Cardiac septum (tissue), 1 donor: ENCODE results near the gene NUP93. TPM values are rescaled to one million over a fixed set of nuclear protein-coding genes. Genes with fewer than 3 reads are reported as not detected.
"Not testable (repeated sequence)": the region's sequence is repeated elsewhere in the genome, so short reads cannot be mapped to it uniquely, and the experiment has no call there.

Source experiments
- DNase-seq: peaks from one replicate; pipeline ENCODE4 v3.0.0-alpha.2; 2020; ENCODE audit warnings: low spot score
- intact Hi-C: fragments of 100-400 bp; cut with DNase I; formaldehyde crosslinking; loops from one replicate; pipeline ENCODE4 v1.14.0; 2022
- total RNA-seq: library from RNA; stranded (reverse); fragmentation: NEBNext Ultra II Directional; extraction: Animal tissue kit (Norgen Biotek cat#: 25700); gene quantifications from one replicate; pipeline ENCODE4 v1.2.1, GENCODE V29; 2021
- donor health status: DM: no; HTN: no; CAD: no.

Gene NUP93
- total RNA-seq, 1 donor from 2014 or later: 33.4 TPM

- no peak for DNase-seq
- intact Hi-C loops: no loop called here
These were observed 148.4 kb downstream of the NUP93 start for GRCh38 chr16:56878282-56878854.

GRCh38 chr16:56879276-56879675 lies 149.3 kb downstream of the NUP93 start:
- intact Hi-C loops: no loop called here
- DNase-seq: no peak

- DNase-seq: no peak
- intact Hi-C loops: no loop called here
These were observed 150.2 kb downstream of the NUP93 start for GRCh38 chr16:56880176-56880575.

GRCh38 chr16:56880685-56881084 lies 150.8 kb downstream of the NUP93 start:
- no peak for DNase-seq
- intact Hi-C loops: no loop called here

DNA sequence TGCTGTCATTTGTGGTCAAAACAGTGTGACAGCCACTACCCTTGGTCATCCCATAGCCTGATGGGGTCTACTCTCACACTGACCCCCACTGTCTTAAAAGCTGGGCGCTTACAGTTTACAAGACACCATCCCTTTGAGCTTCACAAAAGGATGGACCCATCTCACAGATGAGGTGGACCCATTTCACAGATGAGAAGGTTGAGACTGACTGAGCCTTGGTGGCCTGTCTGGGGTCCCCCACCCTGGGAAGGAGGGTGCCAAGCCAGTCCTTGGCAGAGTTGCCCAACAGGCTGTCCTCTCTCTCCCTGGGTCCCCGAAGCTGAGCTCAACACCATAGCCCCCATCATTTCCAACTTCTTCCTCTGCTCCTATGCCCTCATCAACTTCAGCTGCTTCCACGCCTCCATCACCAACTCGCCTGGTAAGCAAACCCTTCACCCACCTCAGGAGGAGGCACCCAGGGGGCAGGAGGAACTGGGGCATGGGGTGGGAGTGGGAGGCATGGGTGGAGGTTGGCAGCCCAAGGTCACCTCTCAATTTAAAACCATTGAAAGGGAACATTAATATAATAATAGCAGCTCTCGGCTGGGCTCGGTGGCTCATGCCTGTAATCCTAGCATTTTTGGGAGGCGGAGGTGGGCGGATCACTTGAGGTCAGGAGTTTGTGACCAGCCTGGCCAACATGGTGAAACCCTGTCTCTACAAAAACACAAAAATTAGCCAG lies 152.3 kb downstream of the NUP93 start:
- DNase-seq: no peak
- intact Hi-C loops: no loop called here

GRCh38 chr16:56883586-56883985 lies 153.7 kb downstream of the NUP93 start:
- no peak for DNase-seq
- intact Hi-C loops: no loop called here

GRCh38 chr16:56884026-56884582 lies 154.2 kb downstream of the NUP93 start:
- intact Hi-C loops: no loop called here
- DNase-seq: no peak

GRCh38 chr16:56884929-56885328 lies 155.0 kb downstream of the NUP93 start:
- intact Hi-C loops, DNase-seq: not testable (repeated sequence)

DNA sequence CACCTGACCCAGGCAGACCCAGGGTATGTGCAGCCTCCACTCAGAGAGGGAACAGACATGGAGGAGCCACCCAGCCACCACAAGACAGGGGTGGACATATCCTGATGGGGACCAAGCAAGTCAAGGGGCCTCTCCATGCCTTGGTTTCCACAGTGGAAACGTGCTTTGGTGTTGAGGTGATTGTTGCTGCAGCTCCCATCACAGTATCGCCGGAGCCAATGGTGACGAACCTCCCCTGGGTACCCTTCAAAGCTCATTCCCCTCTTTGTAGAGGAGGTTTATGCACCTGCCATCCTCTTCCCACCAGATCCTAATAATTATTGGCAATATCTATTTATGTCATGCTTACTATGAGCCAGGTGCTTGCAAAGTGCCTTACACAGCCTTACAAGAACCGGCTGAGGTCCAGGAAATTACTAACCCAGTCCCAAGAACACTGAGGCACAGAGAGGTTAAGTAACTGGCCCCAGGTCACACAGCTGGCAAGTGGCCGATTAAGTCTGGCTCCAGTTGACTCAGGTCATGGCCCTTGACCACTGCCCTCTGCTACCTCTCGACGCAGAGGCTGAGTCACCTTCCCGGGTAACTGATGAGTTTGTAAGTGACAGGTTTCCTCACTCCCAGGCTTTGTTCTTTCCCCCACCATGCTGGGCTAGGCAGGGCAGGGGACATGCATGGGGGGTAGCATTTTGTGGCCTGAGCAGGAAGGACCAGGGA lies 155.7 kb downstream of the NUP93 start:
- no peak for DNase-seq
- intact Hi-C loops: no loop called here

DNA sequence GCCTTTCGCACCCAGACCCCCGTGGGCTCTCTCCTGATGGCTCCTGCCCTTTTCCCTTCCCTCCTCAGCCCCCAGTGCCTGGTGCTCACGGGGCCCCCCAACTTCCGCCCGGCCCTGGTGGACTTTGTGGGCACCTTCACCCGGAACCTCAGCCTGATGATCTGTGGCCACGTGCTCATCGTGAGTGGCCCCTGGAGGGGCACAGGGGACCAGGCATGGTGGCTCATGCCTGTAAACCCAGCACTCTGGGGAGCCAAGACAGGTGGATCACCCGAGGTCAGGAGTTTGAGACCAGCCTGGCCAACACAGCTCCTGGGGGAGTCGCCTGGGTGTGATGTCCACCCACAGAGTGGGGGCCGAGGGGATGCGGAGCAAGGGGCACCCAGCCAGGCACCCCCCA lies 156.4 kb downstream of the NUP93 start:
- intact Hi-C loops: no loop called here
- DNase-seq: no peak

- intact Hi-C loops: no loop called here
- no peak for DNase-seq
These were observed 156.9 kb downstream of the NUP93 start for GRCh38 chr16:56886826-56887225.

GRCh38 chr16:56888806-56889205 lies 158.9 kb downstream of the NUP93 start:
- intact Hi-C loops: no loop called here
- no peak for DNase-seq

DNA sequence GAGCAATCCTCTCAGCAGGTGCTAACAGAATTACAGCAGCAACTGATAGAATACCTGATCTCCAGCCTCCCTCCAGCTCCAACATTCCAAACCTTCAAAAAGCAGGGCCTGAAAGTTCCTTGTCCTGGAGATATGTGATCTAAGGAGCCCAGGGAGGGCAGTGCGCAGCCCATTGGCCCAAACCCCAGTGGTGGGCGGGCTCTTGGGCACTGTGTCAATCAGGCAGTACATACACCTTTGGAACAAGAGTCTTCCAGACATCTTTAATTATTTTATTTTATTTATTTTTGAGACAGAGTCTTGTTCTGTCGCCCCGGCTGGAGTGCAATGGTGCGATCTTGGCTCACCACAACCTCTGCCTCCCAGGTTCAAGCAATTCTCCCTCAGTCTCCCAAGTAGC lies 159.3 kb downstream of the NUP93 start:
- DNase-seq: no peak
- intact Hi-C loops: no loop called here

DNA sequence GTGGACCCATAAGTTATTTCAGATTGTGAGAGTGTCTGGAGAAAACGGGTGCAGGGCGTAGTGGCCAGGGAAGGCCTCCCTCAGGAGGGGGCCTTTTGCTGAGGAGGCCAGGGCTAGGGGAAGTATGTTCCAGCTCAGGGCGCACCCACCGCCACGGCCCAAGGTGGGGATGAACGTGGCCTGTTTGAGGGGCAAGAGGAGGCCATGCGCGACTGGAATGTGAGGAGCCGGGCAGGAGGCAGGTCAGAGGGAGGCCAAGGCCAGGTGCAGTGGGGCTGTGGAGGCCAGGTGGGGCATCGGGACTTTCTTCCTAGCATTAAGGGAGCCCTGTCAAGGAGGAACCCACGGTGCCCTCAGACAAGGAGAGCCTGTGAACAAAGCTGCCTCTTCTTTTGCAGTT lies 161.8 kb downstream of the NUP93 start:
- no peak for DNase-seq

GRCh38 chr16:56892705-56893104 lies 162.8 kb downstream of the NUP93 start:
- no peak for DNase-seq
- intact Hi-C loops: no loop called here

More for the DNA sequence above, 161.8 kb downstream of the NUP93 start:
- intact Hi-C loops: no loop called here

DNA sequence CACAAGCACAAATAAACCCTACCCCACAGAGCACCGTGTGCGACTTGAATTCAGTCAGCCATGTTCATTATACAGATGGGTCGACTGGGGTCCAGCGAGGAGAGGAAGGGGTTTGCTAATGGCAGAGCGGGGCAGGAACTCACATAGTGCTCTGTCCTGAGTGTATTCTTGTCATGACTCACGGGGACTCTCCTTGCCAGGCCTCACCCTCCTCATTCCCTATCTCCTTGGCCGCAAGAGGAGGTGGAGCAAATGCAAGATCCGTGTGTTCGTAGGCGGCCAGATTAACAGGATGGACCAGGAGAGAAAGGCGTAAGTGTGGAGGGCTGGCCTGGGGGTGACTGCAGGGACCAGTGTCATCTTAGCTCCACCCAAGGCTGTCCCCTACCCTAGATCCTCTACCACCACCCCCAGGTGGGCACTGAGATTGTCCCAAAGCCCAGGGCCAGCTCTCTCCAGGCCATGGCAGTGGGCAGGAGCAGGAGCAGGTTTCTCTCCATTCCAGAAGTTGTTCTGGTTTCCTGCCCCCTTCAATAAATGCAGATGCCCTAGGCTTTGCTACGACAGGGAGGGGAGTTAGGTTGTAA lies 164.5 kb downstream of the NUP93 start:
- no peak for DNase-seq
- intact Hi-C loops: no loop called here

DNA sequence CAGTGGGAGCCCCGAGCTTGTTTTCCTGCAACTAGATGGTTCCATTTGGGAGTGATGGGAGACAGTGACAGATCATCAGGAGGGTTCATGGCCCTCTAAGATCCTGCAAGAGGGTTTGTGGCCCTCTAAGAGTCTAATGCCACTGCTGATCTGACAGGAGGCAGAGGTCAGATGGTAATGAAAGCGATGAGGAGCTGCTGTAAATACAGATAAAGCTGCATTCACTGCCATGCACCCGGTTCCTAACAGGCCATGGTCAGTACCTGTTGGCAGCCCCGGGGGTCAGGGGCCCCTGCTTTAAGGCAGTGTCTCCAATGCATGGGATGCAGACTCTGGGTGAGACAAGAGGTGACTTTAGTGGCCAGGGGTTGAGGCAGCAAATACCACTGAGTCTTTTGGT lies 165.9 kb downstream of the NUP93 start:
- intact Hi-C loops: no loop called here
- no peak for DNase-seq

GRCh38 chr16:56896244-56896643 lies 166.3 kb downstream of the NUP93 start:
- DNase-seq: no peak
- intact Hi-C loops: no loop called here

GRCh38 chr16:56897026-56897799 lies 167.3 kb downstream of the NUP93 start:
- DNase-seq: no peak
- intact Hi-C loops: no loop called here

DNA sequence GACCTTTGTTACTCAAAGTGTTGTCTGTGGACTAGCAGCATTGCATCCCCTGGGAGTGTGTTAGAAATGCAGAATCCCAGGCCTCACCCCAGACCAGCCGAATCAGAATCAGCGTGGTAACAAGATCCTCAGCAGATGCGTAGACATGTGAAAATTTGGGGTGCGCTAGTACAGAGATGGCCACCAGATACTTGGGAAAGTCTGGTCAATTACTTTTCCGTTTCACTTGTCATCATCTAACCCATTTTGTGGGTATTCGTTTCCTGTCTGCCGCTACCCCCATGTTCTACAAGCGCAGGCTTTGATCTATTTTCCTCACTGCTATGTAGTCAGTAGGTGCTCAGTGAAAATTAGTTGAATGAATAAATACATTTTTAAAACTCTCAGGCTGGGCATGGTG lies 168.9 kb downstream of the NUP93 start:
- intact Hi-C loops: no loop called here
- DNase-seq: no peak
